NCI-H2196 treated with DMSO at 0.1 percent for 48 hours (cell line): ENCODE results near the gene NDST4.

ENCODE experiments used
- DNase-seq: peaks from one replicate; lab custom pipeline; 2025; ENCODE audit not compliant: unreplicated experiment; lab: John Stamatoyannopoulos, UW

The NDST4 gene

DNA sequence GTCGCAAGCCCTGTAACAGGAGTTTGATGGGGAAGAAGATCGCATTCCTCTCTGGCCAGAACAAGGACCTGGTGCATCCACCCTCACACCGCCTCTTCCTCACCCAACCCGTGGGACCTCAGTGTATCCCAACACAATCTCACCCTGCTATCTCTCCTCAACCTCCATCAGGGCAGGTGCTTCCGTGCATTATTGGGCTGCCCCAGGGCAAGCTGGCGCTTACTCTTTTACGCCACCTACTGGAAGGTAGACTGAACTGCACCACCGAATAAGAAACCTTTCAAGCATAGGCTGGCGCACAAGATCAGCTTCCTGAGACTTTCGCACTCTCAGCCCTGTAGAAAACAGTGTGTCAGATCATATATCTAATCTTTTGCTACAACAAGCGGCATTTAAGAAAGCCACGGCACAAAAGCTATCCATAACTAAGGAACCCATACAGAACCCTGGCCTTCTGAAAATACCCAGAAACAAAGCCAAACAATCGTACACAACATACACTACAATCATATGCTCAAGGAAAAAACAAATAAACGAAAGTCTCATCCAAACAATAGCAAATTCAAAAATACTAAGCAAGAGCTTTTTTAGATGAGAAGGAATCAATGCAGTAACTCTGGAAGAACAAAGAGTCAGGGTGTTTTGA lies 305.5 kb downstream of the NDST4 start:
- no peak for DNase-seq

DNA sequence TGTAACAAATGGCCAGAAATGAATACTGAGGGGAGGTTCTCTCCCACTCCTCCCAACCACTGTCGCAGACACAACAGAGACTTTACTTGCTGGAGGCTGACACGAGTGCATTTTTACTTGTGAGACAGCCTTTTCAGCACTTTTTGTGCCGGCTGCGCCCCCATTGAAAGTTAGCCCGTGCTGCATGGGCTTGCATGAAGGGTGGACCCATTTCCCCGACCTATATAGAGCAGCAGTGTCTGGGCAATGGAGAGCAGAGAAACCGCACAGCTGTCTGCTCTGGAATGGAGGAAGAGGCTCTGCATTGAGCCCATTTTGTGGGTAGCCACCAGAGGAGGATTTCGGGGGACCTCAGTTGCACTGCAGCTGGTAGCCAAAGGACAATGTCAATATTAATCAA lies 306.1 kb downstream of the NDST4 start:
- no peak for DNase-seq

DNA sequence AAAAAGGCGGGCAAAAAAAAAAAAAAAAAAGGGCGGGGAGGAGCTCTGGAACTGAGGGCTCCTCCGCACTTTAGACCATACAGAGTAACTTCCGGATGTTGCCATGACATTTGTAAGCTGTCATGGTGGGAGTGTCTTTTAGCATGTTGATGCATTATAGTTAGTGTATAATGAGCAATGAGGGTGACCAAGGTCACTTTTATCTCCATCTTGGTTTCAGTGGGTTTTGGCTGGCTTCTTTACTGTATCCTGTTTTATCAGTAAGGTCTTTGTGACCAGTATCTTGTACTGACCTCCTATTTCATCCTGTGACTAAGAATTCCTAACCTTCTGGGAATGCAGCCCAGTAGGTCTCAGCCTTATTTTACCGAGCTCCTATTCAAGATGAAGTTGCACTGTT lies 321.4 kb downstream of the NDST4 start:
- no peak for DNase-seq

DNA sequence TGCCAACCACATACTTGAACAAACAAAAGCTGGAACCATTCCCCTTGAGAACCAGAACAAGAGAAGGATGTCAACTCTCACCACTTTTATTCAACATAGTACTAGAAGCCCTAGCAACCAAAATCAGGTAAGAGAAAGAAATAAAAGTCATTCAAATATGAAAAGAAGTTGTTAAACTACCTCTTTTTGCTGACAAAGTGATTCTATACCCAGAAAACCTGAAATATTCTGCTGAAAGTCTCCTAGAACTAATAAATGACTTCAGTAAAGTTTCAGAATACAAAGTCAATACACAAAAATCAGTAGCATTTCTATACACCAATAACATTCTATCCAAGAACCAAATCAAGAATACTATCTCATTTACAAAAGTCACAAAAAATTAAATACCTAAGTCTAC lies 327.9 kb downstream of the NDST4 start:
- no peak for DNase-seq

DNA sequence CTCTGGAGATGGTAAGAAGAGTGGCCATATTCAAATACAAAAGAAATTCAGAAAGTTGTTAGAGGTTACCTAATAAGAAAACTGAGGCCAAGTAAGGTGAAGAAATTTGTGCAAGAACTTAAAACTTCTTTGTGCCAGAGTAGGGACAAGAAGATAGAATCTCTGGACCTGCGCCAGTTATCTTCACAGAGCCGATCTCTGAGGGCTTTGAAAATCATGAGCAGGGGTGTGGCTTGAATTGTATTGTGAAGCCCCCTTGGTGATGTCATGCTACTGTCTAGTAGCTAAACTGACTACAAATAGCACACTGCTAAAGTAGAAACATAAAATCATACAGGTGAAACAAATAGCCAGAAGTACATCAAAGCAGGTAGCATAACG lies 330.2 kb downstream of the NDST4 start:
- DNase-seq = no peak

DNA sequence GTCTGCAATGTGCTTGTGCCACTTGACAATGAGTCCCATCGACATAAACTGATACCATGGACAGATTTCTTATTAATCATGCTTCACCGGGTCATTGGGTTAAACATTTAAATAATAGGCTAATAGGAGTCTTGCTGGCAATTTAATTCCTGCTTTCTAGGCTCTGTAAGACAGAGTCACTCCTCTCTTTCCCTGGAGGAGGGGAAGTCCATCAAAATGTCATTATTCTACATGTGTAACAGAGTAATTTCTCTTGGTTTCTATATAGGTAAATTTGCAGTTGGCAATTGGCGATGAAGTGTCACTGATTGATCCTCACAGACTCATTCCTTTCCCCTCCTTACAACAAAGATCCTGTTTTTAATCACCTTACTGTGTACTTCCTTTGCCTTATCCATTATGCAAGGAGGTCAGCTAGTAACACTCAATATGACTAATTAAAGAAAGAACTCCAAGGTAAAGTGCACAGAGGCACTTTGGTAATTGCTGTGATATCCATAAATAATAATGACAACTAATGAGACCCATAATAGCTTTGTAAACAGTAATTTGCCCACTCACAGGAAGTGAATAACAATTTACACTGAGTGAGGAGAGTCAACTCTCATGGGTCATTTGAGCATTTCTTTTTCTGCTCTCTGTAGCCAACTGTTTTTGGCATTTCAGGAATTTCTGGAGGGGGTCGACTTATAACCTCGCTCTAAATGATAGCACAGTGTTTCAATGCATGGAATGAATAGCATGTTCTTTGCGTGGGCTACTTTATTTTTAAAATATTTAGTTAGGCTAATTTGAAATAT lies 330.8 kb downstream of the NDST4 start:
- DNase-seq = no peak

DNA sequence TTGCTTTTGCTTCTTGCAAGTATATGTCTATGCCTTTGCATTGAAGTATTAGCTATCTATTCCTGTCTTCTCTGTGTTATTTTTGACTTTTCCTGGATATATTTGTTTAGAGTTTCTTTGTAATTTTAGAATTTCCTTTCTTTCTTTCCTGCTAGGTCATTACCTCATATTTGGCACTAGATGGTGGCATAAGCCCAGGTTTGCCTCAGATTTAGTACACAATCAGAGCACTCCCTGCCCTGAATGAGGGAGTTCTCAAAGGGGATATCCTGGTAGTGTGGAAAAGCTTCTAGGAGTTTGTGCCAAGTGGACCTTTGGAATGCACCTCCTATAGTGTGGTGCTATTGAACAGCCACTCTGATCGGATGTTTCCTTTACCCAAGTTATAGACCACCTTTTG lies 333.2 kb downstream of the NDST4 start:
- peak; percentile 1 for DNase-seq
